GM10266 (cell line): ENCODE measurements around the gene TMEM198.

Source experiments
- DNase-seq: peaks from one replicate; pipeline ENCODE4 v3.0.0; 2012; ENCODE audit errors: extremely low spot score
- CTCF ChIP-seq: IDR thresholded peaks from 2 replicates; pipeline ENCODE4 v1.5.1; 2012; ENCODE audit warnings: mild to moderate bottlenecking, low read depth; ENCODE audit not compliant: control insufficient read depth, insufficient read depth; ENCODE audit errors: missing control alignments

Gene TMEM198

GRCh38 chr2:219506153-219506801, 37.6 kb upstream of the TMEM198 start:
- DNase-seq: no peak
- no peak for TF ChIP-seq CTCF

- TF ChIP-seq CTCF: no peak
- DNase-seq: no peak
These were observed 36.9 kb upstream of the TMEM198 start for GRCh38 chr2:219506802-219507526.

DNA sequence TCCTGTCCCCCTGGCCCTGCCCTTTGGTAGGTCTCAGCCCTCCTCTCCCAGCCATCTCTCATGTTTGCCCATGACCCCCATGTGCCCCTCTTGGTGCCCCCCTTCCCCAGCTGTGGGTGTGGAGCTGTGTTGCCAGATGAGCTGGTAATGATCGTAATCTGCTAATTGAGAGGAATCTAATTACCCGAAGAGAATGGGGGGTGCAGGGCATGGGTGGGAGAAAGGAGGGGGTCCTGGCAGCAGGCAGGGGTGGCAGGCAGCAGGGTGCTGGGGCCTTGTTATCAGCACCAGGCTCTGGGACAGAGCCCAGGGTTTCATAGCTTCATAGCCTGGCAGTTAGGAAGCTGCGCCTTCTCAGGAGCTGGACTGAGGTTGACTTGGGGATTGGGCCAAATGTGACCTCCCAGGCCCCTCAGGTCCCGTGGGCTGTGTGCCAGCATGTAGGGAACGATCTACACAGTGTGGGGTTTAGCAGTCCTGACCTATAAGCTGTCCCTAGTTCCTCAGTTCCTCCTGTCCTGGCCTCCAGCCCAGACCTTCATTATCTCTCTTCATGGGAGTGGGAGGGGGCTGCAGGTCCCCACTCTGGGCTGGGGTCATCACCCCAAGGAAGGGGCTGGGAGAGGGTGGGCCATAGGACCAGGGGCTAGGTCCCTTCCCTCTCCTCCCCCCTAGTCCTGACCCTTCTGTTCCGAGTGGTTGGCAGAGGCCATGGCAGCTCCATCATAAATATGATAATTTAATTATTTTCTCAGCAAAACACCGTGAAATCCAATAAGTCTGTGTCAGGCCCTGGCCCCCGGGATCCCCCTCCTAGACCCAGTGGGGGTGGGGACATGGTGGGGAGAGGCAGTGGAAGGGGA, 36.0 kb upstream of the TMEM198 start:
- no peak for DNase-seq
- no peak for TF ChIP-seq CTCF

GRCh38 chr2:219508444-219508734, 35.4 kb upstream of the TMEM198 start:
- TF ChIP-seq CTCF: no peak
- no peak for DNase-seq

GRCh38 chr2:219508971-219509779, 34.7 kb upstream of the TMEM198 start:
- no peak for TF ChIP-seq CTCF
- DNase-seq: no peak

DNA sequence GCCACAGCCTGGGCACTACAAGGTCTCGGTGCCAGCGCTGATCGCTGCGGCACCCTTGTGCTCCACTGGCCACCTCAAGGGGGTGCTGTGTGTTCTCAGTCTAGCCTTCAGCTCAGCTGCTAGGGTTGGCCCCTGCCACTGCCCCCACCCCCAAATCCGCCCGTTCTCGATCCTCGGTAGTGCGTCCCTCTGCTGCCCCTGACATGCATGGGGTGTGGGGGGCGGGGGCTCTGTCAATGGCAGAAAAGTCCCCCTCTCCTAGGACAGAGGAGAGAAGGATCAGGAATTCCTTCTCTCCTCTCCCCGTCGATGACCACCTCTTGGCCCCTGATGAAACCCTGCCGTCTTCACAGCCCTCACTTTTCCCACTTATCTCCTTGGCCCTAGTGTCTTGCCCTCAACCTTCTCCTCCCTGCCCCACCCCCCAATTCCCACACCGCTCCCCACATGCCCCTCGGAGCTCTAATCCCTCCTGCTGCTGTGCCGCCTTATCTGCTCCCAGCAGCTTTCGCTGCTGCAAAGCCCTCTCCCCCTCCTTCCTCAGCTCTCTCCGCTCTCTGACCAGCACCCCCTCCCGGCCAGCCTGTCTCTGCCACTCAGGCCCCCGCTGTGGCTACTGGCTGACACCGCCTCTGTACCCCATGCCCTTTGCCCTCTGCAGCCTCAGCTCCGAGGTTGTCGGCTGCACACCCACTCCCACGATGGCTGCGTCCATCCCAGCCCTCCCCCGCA, 33.9 kb upstream of the TMEM198 start:
- TF ChIP-seq CTCF: peak; percentile 72
- DNase-seq: peak; percentile 70
